SK-N-SH (cell line): ENCODE results near the gene SRD5A3. TPM values are rescaled to one million over a fixed set of nuclear protein-coding genes. Genes with fewer than 3 reads are reported as not detected.

Experiments
- CTCF ChIA-PET: fragments of 300-600, 350-600 bp; formaldehyde crosslinking; extraction: SDS; loops from one replicate; lab custom pipeline; 2021; lab: Yijun Ruan, JAX
- POLR2A ChIA-PET: fragments of 350-600 bp; sonication (Branson Sonifier 250); formaldehyde crosslinking; extraction: SDS; loops from one replicate; lab custom pipeline; 2020; ENCODE audit warnings: antibody characterized with exemption, inconsistent platforms; lab: Yijun Ruan, JAX
- DNase-seq: peaks from one replicate; pipeline ENCODE4 v3.0.0; 2012
- H2AFZ ChIP-seq: fragments of 200-600 bp; sonication (generic); 2 replicates; pipeline ENCODE4 v1.8.1; 2016; ENCODE audit warnings: antibody characterized with exemption, mild to moderate bottlenecking, low read depth
- H3F3A ChIP-seq: fragments of 200-600 bp; sonication (generic); replicated peaks from 2 replicates; pipeline ENCODE3; 2016; ENCODE audit warnings: antibody characterized with exemption, mild to moderate bottlenecking; ENCODE audit not compliant: insufficient read depth
- H3K27ac ChIP-seq, 2 experiments: fragments of 200-500 bp in 1 of 2; fragments of 200-600 bp in 1 of 2; sonication (Bioruptor generic) in 1 of 2; sonication (generic), shearing (Covaris generic) in 1 of 2; 2 replicates each; pipeline versions ENCODE4 v1.5.1 to v1.6.1; 2014 to 2016; ENCODE audit warnings: low read depth in 2 of 2, inconsistent platforms in 1 of 2, low read length in 1 of 2, mild to moderate bottlenecking in 1 of 2, mixed read lengths in 1 of 2
- H3K27me3 ChIP-seq: fragments of 200-600 bp; sonication (generic), shearing (Covaris generic); 2 replicates; pipeline ENCODE4 v1.6.1; 2016; ENCODE audit warnings: mixed run types; ENCODE audit not compliant: insufficient read depth
- H3K36me3 ChIP-seq, 2 experiments: fragments of 200-500 bp in 1 of 2; fragments of 200-600 bp in 1 of 2; sonication (Bioruptor generic) in 1 of 2; sonication (generic) in 1 of 2; replicated peaks in 1 of 2; 2 replicates each; pipeline versions ENCODE3 to v1.5.1; 2014 to 2016; ENCODE audit warnings: low read length in 1 of 2, mild to moderate bottlenecking in 1 of 2; ENCODE audit not compliant: insufficient read depth in 2 of 2, control insufficient read depth in 1 of 2
- H3K4me1 ChIP-seq, 2 experiments: fragments of 200-500 bp in 1 of 2; fragments of 200-600 bp in 1 of 2; sonication (Bioruptor generic) in 1 of 2; sonication (generic), shearing (Covaris generic) in 1 of 2; 2 replicates each; pipeline versions ENCODE4 v1.5.1 to v1.6.1; 2014 to 2016; ENCODE audit warnings: low read depth in 1 of 2, low read length in 1 of 2, mixed run types in 1 of 2; ENCODE audit not compliant: insufficient read depth in 2 of 2, control insufficient read depth in 1 of 2
- H3K4me2 ChIP-seq: fragments of 200-600 bp; sonication (generic), shearing (Covaris generic); 2 replicates; pipeline ENCODE4 v1.6.1; 2017; ENCODE audit warnings: mixed run types
- H3K4me3 ChIP-seq, 2 experiments: fragments of 200-500 bp in 1 of 2; fragments of 200-600 bp in 1 of 2; sonication (Bioruptor generic) in 1 of 2; sonication (generic), shearing (Covaris generic) in 1 of 2; 2 replicates each; pipeline versions ENCODE4 v1.5.1 to v1.8.1; 2014 to 2016; ENCODE audit warnings: low read depth in 2 of 2, inconsistent platforms in 1 of 2, low read length in 1 of 2, mild to moderate bottlenecking in 1 of 2, mixed read lengths in 1 of 2, moderate library complexity in 1 of 2
- H3K79me2 ChIP-seq: fragments of 200-600 bp; sonication (generic); 2 replicates; pipeline ENCODE4 v1.8.1; 2017; ENCODE audit warnings: mild to moderate bottlenecking; ENCODE audit not compliant: insufficient read depth
- H3K9ac ChIP-seq: fragments of 200-600 bp; sonication (generic); 2 replicates; pipeline ENCODE4 v1.6.1; 2017; ENCODE audit warnings: mixed run types
- H3K9me2 ChIP-seq: fragments of 200-600 bp; sonication (generic); 2 replicates; pipeline ENCODE4 v1.6.1; 2017; ENCODE audit warnings: mixed run types
- H3K9me3 ChIP-seq: fragments of 200-600 bp; sonication (generic); 2 replicates; pipeline ENCODE4 v1.6.1; 2017; ENCODE audit warnings: mixed run types, mild to moderate bottlenecking, moderate library complexity
- H4K20me1 ChIP-seq: fragments of 200-600 bp; sonication (generic); 2 replicates; pipeline ENCODE4 v1.6.1; 2017; ENCODE audit warnings: mild to moderate bottlenecking, mixed run types; ENCODE audit not compliant: insufficient read depth
- CHD2 ChIP-seq: fragments of 150-350 bp; IDR thresholded peaks from 2 replicates; pipeline ENCODE4 v1.6.1; 2018; ENCODE audit warnings: low read length; ENCODE audit not compliant: partially characterized antibody
- EP300 ChIP-seq, 2 experiments: IDR thresholded peaks; 2 replicates each; pipeline versions ENCODE4 v1.4.0 to v1.6.1; 2012; ENCODE audit warnings: borderline replicate concordance in 1 of 2, low read depth in 1 of 2, low read length in 1 of 2
- EZH2phosphoT487 ChIP-seq: fragments of 200-600 bp; sonication (generic); IDR thresholded peaks from 2 replicates; pipeline ENCODE4 v1.6.1; 2017; ENCODE audit warnings: low read depth, mixed run types, mild to moderate bottlenecking, antibody characterized with exemption, moderate library complexity, borderline replicate concordance
- FOXM1 ChIP-seq: IDR thresholded peaks from 2 replicates; pipeline ENCODE4 v1.4.0; 2012; ENCODE audit warnings: low read depth, mild to moderate bottlenecking
- MEF2A ChIP-seq: IDR thresholded peaks from 2 replicates; pipeline ENCODE4 v1.4.0; 2012; ENCODE audit warnings: low read depth, borderline replicate concordance
- NFIC ChIP-seq: IDR thresholded peaks from 2 replicates; pipeline ENCODE4 v1.4.0; 2012; ENCODE audit warnings: borderline replicate concordance
- RAD21 ChIP-seq: IDR thresholded peaks from 2 replicates; pipeline ENCODE4 v1.6.1; 2012; ENCODE audit warnings: mild to moderate bottlenecking, low read length
- RXRA ChIP-seq: IDR thresholded peaks from 2 replicates; pipeline ENCODE4 v1.4.0; 2012; ENCODE audit warnings: low read depth, mild to moderate bottlenecking, borderline replicate concordance
- TAF1 ChIP-seq: IDR thresholded peaks from 2 replicates; pipeline ENCODE4 v1.6.1; 2012; ENCODE audit warnings: low read depth, mild to moderate bottlenecking, low read length, moderate library complexity, borderline replicate concordance
- TCF12 ChIP-seq: IDR thresholded peaks from 2 replicates; pipeline ENCODE4 v1.4.0; 2012
- WGBS: methylation state at CpG from one replicate; pipeline ENCODE4 v1.1.6; 2017; ENCODE audit warnings: low lambda C conversion rate; 5-methylcytosine and 5-hydroxymethylcytosine counted together
- polyA plus RNA-seq, 3 experiments: library from polyadenylated mRNA; depleted of rRNA; stranded (reverse); fragments of >200 nt; gene quantifications; 2 replicates each; pipeline ENCODE4 v1.2.3, GENCODE V29; 2012
- TF ChIP-seq, protein P1 (sequence below): IDR thresholded peaks from 2 replicates; pipeline ENCODE4 v1.6.1; 2012; ENCODE audit warnings: mild to moderate bottlenecking, low read depth, low read length, moderate library complexity
- TF ChIP-seq, protein P2 (sequence below): IDR thresholded peaks from 2 replicates; pipeline ENCODE4 v1.4.0; 2012; ENCODE audit warnings: low read depth, borderline replicate concordance

The SRD5A3 gene
- polyA plus RNA-seq, 1 of the 3 experiments (the other 2 are of a cell fraction), result 5.1 TPM

DNA sequence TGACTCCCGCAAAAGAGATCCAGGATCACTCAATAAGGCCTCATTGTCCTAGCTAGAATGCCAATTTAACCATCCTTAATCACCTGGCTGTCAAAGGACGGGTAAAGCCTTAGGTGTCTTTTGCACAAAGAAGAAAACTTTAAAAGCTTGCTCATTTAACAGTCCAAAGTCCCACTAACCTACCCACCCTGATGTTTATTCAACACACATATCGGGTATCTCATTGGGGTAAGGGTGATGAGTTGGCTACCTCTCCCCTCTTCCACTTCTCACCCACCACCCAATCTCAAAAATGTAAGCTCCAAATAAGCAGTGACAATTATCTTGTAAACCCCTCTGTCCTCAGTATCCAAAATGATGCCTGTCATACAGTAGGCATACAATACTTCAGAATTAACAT, 988 bp upstream of the SRD5A3 start:
- Histone ChIP-seq H3K9me2 (no peaks in the 10 kb centered on the region), H3K79me2 (peaks cover 6% of the 10 kb centered on the region; the same call in 1 of the 2 replicates), H3K4me1 (peaks cover 0 to 5% of the 10 kb centered on the region in 2 experiments; a peak in 3 of 4 replicates), H3K36me3 (no peaks in the 10 kb centered on the region), H2AFZ (no peak overlapping the region), H3K27ac (no peak overlapping the region), H3K9me3 (no peaks in the 10 kb centered on the region), H3K9ac (no peak overlapping the region), H4K20me1 (no peaks in the 10 kb centered on the region), H3K4me3 (no peak overlapping the region), H3F3A (peaks cover 7% of the 10 kb centered on the region), H3K4me2 (no peak overlapping the region), H3K27me3 (no peaks in the 10 kb centered on the region; the same call in 1 of the 2 replicates)
- ChIA-PET CTCF (interaction anchor here (0.7 to 3.5 kb wide), 14 partner anchors 25 to 927 kb away, joined by 3 to 22 read pairs (median 3); no protein-coding TSS in a partner anchor), POLR2A (interaction anchor here (0.8 to 1.2 kb wide), 4 partner anchors 17 to 223 kb away, joined by 3 to 5 read pairs (median 4); partner anchors contain the start of genes CLOCK and TMEM165)
- TF ChIP-seq CHD2 (no peak), MEF2A (no peak), EP300 (IDR thresholded peaks at IDR 0.05; ENCODE audit: borderline replicate concordance in 1 of 2, low read depth in 1 of 2, low read length in 1 of 2) (no peak), FOXM1 (no peak), TCF12 (no peak), NFIC (no peak), TAF1 (no peak), EZH2phosphoT487 (no peak), RAD21 (no peak), RXRA (no peak)
- TF ChIP-seq, protein P1, sequence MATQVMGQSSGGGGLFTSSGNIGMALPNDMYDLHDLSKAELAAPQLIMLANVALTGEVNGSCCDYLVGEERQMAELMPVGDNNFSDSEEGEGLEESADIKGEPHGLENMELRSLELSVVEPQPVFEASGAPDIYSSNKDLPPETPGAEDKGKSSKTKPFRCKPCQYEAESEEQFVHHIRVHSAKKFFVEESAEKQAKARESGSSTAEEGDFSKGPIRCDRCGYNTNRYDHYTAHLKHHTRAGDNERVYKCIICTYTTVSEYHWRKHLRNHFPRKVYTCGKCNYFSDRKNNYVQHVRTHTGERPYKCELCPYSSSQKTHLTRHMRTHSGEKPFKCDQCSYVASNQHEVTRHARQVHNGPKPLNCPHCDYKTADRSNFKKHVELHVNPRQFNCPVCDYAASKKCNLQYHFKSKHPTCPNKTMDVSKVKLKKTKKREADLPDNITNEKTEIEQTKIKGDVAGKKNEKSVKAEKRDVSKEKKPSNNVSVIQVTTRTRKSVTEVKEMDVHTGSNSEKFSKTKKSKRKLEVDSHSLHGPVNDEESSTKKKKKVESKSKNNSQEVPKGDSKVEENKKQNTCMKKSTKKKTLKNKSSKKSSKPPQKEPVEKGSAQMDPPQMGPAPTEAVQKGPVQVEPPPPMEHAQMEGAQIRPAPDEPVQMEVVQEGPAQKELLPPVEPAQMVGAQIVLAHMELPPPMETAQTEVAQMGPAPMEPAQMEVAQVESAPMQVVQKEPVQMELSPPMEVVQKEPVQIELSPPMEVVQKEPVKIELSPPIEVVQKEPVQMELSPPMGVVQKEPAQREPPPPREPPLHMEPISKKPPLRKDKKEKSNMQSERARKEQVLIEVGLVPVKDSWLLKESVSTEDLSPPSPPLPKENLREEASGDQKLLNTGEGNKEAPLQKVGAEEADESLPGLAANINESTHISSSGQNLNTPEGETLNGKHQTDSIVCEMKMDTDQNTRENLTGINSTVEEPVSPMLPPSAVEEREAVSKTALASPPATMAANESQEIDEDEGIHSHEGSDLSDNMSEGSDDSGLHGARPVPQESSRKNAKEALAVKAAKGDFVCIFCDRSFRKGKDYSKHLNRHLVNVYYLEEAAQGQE, result no peak
- TF ChIP-seq, protein P2, sequence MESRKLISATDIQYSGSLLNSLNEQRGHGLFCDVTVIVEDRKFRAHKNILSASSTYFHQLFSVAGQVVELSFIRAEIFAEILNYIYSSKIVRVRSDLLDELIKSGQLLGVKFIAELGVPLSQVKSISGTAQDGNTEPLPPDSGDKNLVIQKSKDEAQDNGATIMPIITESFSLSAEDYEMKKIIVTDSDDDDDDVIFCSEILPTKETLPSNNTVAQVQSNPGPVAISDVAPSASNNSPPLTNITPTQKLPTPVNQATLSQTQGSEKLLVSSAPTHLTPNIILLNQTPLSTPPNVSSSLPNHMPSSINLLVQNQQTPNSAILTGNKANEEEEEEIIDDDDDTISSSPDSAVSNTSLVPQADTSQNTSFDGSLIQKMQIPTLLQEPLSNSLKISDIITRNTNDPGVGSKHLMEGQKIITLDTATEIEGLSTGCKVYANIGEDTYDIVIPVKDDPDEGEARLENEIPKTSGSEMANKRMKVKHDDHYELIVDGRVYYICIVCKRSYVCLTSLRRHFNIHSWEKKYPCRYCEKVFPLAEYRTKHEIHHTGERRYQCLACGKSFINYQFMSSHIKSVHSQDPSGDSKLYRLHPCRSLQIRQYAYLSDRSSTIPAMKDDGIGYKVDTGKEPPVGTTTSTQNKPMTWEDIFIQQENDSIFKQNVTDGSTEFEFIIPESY, result no peak
- 96% methylated on average over 3 of the region's 3 CpGs for WGBS
- DNase-seq, result no peak
